Measurements from ENCODE around the gene GTPBP3. TPM values are rescaled to one million over a fixed set of nuclear protein-coding genes. Genes with fewer than 3 reads are reported as not detected.

GTPBP3 gene
- total RNA-seq, 1 donor from 2014 or later = 24.7 TPM

DNA sequence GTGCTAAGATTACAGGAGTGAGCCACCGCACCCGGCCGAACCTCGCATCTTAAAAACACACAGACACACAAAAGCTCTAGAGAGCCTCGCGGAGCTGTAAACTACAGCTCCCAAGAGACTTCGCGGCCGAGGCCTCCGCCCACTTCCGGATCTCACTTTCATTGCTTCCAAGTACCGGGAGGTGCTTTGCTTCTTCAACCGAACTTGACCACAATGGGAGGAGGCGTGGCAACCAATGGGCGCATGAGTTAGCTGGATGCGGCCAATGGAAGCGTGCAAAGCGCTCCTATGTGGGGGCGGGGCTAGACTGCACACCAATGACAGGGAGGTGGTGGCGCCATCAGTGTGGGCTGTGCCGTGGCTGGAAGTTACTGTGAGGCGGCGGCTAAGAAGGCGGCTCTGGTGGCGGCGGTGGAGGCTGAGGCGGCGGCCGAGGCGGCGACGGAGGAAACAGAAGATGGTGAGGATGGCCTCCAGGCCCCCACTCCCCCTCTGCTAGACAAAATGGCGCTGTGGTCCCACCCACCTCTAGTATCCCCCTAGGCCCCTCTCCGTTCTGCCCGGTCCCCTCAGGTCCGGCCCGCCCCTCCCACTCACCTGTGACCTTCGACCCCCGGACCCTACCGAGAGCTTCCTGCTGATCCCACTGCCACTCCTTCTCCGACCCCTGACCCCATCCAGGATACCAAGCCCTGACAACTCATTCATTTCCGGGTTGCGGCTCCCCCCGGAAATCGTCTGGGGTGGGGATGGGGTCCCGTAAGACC is 28.0 kb upstream of the GTPBP3 start, which contains the start of gene DDA1:
TSS of gene DDA1 (plus strand) at position 366 of the 767 bp plus-strand sequence. CDS start at position 458, 92 bp downstream.
- DNase-seq (ENCODE audit: low spot score) = peak; percentile 100

DNA sequence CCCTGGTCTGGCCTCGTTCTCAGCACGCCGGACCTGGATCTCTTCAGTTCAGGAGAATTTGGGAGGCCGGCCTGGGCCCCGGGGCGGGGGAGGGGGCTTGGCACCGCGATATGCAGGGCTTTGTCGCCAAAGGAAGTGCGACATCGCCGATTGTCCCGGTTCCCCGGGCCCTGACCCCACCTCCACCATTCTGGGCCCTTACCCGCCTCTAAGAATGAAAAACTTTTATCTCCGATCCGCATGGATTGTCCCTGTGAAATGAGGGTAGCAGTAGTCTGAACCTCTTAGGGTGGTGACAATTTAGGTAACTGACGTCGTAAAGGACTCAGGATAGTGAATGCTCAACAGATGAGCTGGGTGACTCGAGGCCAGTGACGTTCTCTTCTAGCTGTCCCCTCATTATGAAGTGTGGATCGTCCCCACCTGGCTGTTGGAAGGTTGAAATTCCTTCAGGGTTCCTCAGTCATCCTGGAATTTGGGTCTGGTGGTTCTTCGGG is 27.3 kb upstream of the GTPBP3 start:
- DNase-seq (ENCODE audit: low spot score) = no peak

DNA sequence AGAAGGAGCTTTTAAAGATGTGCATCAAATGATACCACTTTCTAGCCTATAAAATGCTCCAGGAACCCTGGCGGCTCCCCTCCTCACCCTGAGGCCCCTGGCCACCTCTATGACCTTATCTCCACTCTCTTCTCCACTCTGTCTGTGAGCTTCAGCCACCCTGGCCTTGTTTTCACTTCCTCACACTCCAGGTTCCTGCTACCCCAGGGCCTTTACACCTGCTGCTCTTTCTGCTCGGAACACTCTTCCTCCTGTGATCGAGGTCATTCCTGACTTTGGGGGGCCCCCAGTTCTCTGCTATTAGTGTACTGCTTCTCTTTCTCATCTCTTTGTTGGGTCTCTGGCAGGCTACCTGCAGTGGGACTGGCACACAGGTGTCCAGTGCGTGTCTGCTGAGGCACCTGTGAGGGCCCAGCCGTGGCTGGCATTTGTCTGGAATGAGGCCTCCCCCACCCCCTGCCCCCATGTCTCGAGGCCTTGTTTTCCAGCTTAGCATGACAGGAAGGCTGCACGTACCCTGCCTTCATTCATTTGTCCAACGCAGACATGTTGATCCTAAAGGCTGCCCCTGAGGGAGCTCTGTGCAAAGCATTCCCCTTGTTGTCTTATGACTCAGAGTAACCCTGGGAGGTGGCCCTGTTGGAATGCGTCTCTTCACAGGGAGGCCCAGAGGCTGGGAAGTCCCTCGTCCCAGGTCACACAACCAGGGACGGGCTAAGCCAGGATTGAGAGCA is 25.7 kb upstream of the GTPBP3 start:
- no peak for DNase-seq (ENCODE audit: low spot score)

DNA sequence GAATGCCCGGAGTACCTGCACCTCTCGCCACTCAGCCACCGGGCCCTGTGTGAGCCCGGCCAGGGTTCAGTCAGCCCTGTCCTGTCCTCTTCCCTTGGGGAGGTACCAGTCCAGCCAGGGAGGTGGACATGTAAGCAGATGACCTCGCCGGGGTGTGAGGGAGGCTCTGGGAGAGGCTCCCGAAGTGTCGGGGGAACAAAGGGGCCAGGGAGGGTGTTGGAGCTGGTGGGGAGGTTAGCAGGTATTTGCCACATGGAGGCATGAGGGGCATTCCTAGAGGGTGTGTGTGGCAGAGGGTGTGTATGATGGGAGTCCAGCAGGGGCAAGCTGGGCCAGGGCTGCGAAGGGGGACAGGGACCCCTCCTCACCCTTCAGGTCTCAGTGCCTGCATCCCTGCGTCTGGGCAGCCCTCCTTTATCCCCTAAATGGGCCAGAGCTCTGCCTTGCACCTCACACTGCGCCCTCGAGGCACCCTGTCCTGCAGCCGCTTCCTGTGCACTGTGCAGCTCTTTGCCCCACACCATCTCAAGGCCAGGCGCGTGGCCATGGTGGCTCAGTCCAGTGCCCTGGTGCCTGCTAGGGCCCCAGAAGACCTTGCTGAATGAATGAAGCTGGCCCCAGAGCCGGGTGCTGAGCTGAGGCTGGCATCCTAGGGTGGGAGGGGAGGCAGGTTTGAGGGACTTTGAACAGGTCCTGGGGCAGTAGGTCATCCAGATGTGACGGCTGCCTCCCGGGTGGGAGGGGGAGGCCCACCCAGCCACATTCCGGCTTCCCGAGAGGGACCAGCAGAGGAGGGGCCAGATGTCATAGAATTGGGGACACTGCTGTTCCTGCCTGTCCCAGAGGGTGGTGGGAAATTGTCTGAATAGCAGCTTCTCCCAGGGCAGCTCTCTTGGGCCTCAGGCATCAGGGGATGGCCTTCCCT is 24.9 kb upstream of the GTPBP3 start:
- DNase-seq (ENCODE audit: low spot score) = no peak

DNA sequence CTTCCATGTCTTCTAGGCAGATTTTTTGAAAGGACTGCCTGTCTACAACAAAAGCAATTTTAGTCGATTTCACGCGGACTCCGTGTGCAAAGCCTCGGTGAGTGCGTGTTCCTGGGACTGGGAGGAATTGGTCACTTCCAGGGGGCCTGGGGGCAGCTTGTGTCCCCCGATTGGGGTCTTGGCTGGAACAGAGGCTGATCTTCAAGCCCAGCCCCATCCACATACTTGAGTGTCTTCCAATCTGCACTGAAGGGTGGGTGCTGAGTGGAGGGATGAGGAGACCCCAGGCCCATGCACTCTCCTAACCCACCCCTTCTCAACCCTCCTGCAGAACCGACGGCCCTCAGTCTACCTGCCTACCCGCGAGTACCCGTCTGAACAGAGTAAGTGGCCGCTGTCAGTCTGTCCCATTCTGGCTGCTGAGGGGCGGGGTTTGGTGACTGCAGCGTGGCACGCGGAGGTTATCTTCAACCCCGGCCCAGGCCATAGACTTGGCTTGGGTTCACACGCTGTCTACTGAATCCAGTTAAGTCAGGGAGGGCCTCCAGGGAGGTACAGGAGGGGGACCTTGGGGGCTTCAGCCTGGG is 23.3 kb upstream of the GTPBP3 start:
- DNase-seq (ENCODE audit: low spot score) = no peak

DNA sequence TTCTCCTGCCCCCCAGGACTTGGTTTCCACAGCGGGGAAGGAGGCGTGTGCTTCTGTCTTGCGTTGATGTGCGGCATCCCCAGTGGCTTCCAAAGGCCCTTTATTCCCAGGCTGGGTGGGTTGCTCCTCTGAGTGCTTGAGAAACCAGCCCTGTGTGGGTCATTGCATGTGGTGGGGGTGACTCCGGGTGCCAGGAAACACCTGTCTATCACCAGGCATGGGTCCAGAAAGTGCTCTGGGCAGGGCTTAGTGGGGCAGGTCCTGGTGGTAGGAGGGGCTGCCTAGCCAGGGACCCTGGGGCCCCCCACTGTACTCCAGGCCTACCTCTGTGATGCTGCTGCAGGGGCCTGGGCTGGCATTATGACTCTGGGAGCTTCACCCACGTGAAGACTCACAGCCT is 18.4 kb upstream of the GTPBP3 start:
- no peak for DNase-seq (ENCODE audit: low spot score)

DNA sequence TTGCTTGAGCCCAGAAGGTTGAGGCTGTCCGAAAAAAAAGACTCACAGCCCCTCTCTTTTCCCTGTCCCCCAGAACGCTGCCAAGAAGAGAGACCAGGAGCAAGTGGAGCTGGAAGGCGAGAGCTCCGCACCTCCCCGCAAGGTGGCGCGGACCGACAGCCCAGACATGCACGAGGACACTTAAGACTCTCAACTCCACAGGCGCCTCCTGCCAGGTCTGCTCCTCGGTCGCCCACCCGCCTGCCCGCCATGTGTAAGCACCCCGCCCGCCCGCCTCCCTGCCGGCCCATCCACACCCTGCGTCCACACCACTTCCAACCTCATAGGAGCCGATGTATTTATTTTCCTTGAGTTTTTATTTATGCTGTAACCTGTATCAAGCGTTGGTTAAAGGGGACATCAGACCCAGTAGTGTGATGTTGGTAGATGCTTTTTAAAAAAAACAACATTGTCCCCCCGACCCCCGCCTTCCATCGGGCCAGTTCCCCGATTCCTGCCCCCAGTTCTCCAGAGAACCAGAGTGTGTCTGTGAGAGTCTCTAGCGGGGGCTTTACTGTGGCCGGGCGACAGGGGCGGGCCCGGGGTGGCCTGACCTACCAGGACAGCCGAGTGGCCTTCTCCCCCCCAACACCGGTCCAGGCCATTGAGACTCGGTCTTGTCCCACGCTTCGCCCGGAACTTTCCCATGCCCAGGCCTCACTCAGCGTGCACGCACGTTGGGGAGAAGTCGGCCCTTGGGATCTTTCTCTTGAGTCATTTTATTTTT is 17.7 kb upstream of the GTPBP3 start:
- no peak for DNase-seq (ENCODE audit: low spot score)

DNA sequence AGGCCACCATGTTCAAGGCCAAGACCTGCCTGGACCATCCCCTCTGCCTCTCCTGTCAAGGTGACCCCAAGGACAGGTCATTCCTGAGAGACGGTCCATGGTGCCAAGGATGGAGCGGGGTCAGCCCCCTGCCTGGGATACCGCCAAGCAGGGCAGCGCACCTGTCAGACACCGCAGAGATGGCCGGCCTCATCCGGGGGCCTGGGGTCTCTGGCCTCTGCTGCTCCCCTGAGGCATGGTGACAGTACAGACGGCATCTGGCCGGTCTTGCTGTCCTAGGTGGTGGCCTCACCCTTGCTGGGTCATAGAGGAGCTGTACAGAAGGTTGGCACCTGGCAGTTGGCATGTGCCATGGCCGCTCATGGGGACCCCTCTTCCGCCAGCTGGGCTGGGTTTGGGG is 16.9 kb upstream of the GTPBP3 start:
- no peak for DNase-seq (ENCODE audit: low spot score)

DNA sequence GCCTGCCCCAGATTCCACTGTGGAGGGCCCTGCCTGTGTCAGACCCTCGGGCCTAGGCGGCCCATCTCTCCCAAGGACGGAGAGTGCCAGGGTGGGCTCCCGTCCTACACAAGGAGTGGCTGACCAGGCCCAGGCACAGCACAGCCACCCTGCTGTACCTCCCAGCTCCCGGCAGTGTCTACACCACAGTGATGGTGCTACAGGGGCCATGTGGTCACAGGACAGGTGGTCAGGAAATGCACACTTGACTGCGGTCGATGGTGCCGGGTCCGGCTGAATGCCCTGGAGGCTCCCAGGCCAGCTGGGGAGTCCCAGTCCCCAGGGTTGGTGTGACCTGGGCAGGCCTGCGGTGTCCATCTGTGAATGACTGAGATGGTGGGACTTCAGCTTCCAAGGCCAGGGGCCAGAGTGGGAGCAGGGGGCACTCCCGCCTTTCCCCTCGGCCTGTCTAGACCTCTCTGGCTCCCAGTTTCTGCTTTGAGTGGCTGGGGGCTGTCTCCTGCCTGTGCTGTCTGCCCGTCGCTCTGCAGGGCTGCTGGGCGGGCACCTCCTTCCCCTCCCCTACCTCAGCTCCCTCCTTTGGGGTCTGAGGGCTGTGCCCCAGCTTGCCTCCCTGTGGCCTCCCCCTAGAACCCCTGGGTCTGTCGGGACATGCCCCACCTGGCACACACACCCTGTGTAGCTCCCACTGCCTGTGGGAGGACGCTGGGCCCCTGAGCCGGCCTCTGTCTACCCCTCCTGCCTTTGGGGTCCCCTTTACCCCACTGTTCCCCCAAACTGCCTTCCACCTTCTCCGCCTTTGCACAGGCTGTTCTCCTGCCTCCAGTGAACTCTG is 15.5 kb upstream of the GTPBP3 start:
- DNase-seq (ENCODE audit: low spot score) = no peak

DNA sequence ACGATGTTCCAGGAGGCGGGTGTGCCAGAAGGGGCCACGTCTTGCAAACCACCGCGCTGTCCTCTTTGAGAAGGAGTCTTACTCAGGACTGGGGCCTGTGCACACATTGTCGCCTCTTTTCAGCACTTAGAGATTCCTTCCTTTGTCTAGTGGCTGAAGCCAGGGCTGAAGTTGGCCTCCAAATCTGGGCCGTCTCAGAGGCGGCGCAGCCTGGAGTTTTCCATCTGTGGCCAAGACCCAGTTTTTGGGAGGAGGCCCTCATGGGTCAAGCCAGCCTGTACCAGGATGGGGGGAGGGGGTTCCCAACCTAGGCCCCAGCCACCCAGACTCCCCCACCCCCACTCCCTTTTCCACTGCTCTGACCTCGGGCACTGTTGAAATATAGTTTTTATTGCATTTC is 14.5 kb upstream of the GTPBP3 start:
- DNase-seq (ENCODE audit: low spot score) = no peak

DNA sequence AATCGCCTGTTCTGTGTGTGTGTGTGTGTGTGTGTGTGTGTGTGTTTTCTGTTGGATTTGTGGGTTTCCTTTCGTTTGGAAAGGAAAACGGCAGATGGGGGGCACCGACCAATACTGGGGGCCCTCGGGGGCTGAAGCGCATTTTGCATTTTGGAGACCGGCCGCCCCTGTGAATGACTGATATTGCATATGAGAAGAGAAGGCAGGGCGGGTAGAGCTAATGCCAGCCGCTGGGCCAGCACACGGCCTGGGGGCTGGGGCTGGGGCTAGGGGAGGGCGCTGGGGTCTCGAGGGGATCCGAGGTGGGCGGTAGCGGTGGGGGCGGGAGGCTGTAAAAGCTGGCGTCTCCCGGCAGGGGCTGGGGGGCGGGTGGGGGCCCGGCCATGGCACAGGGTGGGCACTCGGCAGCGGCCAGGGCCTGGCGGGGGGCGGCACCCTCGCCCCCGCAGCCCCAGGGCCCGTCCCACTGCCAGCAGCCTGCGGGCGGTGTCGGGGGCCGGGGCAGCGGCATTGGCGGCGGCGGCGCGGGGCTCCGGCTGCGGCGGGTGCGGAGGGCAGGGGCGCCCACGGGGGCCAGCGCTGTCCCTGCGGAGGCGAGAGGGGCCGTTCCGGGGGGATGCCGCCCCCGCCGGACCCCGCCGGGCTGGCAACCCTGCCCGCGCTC is 13.9 kb upstream of the GTPBP3 start:
- no peak for DNase-seq (ENCODE audit: low spot score)

DNA sequence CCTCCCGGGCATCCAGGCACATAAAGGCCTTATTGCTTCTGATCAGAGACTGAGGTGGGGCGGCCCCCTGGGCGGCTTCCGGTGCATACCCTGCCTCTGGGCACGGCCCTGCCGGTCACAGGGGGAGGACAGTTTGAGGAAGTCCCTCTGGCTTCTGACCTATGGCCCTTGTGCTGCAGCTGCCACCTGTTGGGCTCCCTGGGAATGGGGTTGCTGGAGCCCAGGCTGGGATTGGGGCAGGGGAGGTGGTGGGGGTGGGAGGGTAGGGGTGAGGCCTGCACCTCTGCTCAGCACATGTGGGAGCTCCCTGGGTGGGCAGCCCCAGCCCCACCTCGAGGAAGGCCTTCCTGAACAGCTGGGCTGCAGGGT is 13.4 kb upstream of the GTPBP3 start:
- DNase-seq (ENCODE audit: low spot score) = no peak

DNA sequence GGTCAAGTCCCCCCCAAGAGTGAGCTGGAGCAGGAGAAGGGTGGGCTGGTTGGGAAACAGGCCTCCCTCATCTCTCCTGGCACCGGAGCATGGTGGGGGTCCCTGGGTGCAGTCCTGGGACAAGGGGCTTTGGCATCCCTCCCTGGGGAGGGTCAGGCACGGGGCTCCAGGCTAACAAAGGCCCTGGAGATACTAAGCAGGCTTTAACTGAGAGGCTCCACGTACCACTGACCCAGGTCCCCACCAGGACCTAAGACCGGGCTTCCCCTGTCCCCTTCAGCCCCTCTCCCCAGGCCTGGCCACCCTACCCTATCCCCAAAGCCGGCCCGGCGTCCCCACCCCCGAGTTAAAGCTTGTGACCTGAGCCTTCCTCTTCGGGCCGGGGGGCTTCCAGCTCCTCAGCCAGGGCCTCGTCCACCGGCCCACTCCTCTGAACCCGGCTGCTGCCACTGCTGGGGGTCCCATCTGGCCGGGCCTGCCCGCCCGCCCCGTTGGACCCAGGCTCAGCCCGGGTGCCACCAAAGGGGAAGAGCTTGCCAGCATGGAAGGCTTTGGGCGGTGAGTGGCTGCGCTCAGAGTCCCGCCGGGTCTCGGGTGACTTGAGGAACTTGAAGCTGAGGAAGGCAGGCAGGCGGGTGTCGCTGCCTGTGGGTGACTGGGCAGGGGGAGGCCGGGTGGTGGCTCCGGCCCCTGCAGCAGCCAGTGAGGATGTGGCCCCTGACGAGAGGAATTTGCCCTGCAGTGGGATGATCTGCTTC is 12.8 kb upstream of the GTPBP3 start:
- DNase-seq (ENCODE audit: low spot score) = no peak

DNA sequence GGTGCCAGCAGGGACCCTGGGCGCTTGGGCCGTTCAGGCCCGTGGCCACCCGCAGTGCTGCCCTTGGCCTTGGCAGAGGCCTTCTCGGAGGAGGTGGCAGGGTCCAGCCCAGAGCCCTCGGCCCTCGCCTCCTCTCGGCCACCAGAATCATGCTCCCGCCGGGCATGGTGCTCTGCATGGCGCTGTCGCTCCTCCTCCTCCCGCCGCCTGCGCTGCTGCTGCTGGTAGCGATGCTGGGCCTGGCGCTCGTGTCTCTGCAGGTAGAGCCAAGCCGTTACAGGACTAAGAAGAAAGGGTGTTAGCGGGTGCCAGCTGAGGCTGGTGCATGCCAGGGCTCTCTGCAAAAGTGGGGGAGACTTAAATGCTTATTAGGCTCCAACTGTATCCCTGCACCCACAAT is 12.2 kb upstream of the GTPBP3 start:
- DNase-seq (ENCODE audit: low spot score) = no peak

DNA sequence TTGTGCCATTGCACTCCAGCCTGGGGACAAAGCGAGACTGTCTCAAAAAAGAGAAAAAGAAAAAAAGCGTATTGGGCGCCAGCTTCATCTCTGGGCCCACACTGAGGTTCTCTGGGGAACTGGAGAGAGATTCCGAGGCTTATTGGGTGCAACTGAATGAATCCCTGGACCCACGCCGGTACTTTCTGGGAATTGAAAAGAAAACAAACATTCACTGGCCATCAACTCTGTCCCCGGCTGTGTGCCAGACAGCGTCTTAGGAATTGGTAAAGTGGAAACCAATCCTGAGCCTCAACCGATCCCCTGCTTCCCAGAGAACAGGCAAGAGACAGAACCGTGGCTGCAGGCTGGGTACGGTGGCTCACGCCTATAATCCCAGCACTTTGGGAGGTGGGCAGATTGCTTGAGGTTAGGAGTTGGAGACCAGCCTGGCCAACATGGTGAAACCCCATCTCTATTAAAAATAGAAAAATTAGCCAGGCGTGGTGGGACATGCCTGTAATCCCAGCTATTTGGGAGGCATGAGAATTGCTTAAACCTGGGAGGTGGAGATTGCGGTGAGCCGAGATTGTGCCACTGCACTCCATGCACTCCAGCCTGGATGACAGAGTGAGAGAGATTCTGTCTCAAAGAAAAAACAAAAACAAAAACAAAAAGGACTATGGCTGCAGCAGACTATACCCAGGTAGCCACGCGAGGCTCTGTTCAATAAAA is 11.3 kb upstream of the GTPBP3 start:
- DNase-seq (ENCODE audit: low spot score) = no peak

DNA sequence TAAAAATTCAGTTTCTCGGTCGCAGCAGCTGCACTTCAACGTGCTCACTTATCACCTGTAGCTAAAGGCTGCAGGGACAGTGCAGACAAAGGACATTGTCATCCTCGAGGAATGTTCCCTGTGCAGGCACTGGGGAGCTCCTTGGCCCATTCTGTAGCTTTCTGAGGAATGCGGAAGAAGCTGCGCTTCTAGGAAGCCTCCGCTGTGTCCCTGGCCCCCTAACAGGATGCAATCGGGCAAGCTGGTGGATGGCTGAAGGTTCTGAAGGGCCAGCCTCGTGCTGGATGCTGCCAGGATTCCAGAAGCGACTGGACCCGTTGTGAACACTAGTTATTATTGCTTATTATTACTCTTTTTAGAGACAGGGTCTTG is 10.8 kb upstream of the GTPBP3 start:
- no peak for DNase-seq (ENCODE audit: low spot score)

DNA sequence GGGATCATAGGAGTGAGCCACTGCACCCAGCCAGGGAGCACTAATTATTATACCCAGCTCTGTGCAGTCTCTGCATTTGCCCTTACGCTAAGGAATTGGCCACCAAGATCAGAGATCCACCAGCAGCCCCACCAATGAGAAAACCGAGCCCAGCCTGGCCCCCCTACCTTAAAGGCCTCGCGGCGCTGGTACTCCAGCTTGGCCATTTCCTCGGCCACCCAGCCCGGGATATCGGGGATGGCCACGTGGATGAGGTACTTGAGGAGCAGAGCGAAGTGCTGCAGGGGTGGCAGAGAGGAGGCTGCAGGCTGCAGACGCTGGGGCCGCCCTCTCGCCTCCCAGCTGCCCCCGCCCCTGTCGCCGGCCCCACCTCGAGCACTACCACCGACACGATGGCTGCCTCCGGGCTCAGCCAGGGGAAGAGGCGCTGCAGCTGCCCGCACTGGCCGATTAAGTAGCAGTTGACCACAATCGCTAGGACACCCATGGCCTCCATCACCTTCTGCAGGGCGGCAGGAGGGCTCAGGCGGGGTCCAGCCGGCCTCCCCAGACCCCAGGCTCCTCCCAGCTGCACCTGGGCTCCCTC is 10.2 kb upstream of the GTPBP3 start:
- no peak for DNase-seq (ENCODE audit: low spot score)

Measured in mucosa of gallbladder (tissue), 1 donor.